ENCODE results near the gene NCK2.

The NCK2 gene

GRCh38 chr2:105734762-105735538 is 9.8 kb upstream of the NCK2 start:
- in situ Hi-C loops (cut with HindIII; ENCODE audit: low sequenced_read_pairs): no loop called here

- in situ Hi-C loops (cut with HindIII; ENCODE audit: low sequenced_read_pairs): no loop called here
These were observed 8.6 kb upstream of the NCK2 start for GRCh38 chr2:105736145-105736544.

DNA sequence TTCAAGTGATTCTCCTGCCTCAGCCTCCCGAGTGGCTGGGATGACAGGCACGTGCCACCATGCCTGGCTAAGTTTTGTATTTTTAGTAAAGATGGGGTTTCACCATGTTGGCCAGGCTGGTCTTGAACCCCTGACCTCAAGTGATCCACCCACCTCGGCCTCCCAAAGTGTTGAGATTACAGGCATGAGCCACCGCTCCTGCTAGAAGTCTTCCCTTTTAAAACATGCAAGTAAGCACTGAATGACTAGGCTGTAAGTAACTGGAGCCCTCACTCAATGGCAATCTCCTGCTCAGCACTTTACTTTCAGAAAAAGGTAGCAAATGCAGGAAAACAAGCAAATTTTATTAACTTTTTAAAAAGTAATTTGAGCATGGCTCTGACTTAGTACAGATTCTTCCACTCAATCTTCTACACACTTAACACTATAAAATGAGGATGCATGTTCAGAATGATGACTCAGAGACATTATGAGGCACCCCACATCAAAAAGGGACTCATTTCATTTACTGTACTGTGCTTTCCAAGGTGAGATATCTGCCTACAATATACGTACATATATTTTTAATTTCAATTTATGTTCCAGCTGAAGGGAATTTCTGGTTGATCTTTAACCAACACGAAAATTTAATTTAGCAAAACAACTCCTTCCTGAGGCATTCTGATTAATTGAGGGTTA is 6.6 kb upstream of the NCK2 start:
- in situ Hi-C loops (cut with HindIII; ENCODE audit: low sequenced_read_pairs): no loop called here

GRCh38 chr2:105738658-105739241 is 6.0 kb upstream of the NCK2 start:
- in situ Hi-C loops (cut with HindIII; ENCODE audit: low sequenced_read_pairs): no loop called here

- in situ Hi-C loops (cut with HindIII; ENCODE audit: low sequenced_read_pairs): no loop called here
These were observed 5.3 kb upstream of the NCK2 start for GRCh38 chr2:105739426-105739825.

DNA sequence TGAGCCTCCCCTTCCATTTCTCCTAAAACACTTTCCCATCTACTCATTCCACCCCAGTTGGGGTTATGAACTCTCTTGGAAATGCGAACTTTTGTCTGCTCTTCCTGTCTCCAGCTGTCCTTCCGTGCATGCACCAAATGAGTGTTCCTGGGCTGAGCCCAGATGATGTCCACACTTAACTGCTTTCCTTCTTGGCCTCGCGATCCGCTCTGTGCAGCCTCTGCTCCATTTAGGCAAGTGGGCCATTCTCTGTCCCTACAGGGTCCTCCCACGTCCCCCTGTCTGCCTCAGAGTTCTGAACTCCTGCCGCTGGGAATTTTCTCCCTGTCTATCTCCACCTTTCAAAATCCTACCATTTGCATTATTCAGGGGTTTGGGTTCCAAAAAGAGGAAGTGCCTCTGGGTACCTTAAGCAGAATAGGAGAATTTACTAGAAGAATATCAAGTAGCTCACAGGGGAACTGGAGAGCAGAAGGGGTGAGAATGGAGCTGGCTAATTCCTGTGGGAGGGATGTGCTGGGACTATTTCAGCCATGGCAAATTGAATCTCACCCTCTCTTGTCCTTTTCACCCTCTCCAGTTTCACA is 4.7 kb upstream of the NCK2 start:
- in situ Hi-C loops (cut with HindIII; ENCODE audit: low sequenced_read_pairs): no loop called here

GRCh38 chr2:105741174-105741573 is 3.5 kb upstream of the NCK2 start:
- in situ Hi-C loops (cut with HindIII; ENCODE audit: low sequenced_read_pairs): no loop called here

DNA sequence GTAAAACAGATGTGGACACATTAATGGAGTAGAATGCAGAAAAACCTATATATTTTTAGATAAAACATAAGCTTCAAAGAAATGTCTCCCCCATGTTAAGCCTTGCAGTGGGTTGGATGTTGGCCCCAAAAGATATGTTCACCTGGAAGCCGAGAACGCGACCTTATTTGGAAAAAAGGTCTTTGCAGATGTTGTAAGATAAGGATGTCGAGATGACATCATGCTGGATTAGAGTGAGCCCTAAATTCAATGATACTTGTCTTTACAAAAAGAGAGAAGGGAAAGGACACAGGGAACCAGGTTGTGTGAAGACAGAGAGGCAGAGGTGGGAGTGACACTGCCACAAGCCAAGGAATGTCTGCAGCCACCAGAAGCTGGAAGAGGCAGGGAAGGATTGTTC is 3.1 kb upstream of the NCK2 start:
- in situ Hi-C loops (cut with HindIII; ENCODE audit: low sequenced_read_pairs): no loop called here

- in situ Hi-C loops (cut with HindIII; ENCODE audit: low sequenced_read_pairs): no loop called here
These were observed 412 bp upstream of the NCK2 start for GRCh38 chr2:105744091-105744908.

DNA sequence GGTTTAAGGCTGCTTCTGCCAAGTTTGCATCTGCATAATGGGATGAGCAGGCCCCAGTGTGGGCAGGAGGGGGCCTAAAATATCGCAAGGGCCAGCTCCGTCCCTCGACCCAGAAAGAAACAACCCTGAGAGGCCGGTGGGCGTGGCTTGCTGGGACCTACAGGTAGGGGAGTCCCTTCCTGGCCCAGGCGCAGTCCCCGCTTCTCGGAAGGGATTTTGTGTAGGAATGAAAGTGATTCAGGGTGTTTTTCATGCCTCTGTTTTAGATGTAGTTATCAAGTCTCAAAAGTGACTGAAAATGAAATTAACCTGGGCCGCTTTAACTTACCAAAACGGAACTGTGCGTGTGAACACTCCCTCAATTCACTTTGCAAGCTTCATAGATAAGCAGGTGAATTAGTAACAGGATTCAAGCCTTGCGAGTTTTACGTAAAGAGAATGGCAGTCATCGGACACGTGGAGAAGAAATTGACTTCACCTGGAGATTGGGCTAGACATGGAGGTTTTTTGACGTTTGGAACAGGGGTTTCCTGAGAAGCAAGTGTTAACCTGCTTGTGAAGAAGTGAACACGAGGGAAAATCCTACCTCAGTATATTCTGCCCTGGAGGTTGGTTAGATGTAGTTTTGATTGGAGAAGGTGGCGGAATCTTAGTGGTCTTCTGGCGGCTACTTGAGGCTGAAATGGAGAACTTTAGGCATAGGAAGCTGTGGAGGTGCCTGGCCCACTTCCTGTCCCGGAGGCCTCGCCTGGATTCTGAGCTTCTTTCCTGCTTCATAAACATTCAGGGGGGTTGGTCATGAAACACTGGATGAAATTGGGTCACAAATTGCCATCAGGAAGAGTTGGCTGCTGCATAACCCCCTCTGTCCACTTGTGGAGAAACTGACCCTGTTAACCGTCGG is 1.7 kb downstream of the NCK2 start:
- in situ Hi-C loops (cut with HindIII; ENCODE audit: low sequenced_read_pairs): no loop called here

DNA sequence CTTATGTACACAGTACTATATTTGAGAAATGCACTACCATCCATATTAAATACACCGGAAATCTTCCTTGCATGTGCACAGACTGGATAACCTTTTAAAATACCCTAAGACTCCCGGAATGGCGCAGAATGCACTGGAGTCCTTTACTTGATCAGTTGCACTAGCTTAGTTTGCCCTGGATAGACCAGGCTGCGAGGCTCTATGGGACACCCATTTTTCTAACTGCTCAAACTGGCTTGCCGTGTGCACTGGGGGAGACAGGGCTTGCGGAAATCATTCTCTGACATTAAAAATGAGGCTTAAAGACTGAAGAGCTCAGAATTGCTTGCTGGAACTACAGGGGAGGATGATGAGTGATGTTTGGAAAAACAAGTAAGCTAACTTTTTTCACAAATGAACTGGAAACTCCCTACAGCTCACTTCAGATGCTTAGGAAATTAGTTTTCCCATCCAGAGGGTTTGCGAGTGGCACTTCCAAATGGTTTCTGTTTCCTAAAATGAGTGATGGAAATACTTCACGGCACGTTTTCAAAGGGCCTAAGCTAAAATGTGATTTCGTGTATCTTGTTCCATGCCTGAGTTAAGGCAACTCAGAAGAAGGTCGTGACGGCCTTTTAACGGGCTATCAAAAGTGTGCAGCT is 2.7 kb downstream of the NCK2 start:
- in situ Hi-C loops (cut with HindIII; ENCODE audit: low sequenced_read_pairs): no loop called here

- in situ Hi-C loops (cut with HindIII; ENCODE audit: low sequenced_read_pairs): no loop called here
These were observed 3.3 kb downstream of the NCK2 start for GRCh38 chr2:105747991-105748390.

GRCh38 chr2:105748566-105748965 is 3.9 kb downstream of the NCK2 start:
- in situ Hi-C loops (cut with HindIII; ENCODE audit: low sequenced_read_pairs): no loop called here

- in situ Hi-C loops (cut with HindIII; ENCODE audit: low sequenced_read_pairs): no loop called here
These were observed 5.1 kb downstream of the NCK2 start for GRCh38 chr2:105749583-105750400.

DNA sequence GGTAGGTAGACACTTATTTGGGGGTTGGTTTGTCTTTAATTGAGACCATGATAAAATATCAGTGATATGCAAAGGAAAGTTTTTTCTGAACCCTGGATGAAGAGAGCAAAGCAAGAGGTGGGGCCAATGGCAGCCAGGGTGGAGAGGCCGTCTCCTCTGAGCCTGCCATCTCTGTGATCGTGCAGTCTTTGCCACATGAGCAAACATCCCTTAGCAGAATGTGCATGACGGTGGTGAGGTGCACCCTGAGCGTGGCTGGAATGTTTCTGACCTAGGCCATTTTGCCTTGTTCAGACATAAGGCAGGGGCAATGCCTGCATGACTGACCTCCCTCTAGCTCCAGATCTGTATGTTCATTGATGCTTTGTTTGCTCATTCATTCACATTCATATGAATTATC is 6.0 kb downstream of the NCK2 start:
- in situ Hi-C loops (cut with HindIII; ENCODE audit: low sequenced_read_pairs): no loop called here

DNA sequence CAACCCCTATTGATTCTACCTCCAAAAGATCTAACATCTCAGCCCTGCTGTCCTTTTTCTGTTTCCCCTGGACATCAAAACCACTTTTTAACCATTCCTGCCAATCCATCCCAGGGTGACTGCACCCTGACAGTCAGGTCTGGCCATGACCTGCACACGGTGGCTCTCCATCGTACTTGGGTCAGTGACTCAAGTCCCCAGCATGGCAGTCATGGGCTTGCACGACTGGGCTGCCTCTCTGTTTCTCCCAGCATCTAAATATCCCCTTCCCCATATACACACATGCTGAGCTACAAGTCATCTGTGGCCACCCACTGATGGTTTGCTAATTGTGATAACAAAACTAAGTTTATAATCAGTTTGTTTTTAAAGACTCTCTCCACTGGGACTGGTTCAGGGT is 6.6 kb downstream of the NCK2 start:
- in situ Hi-C loops (cut with HindIII; ENCODE audit: low sequenced_read_pairs): no loop called here

GRCh38 chr2:105752691-105753358 is 8.1 kb downstream of the NCK2 start:
- in situ Hi-C loops (cut with HindIII; ENCODE audit: low sequenced_read_pairs): no loop called here

DNA sequence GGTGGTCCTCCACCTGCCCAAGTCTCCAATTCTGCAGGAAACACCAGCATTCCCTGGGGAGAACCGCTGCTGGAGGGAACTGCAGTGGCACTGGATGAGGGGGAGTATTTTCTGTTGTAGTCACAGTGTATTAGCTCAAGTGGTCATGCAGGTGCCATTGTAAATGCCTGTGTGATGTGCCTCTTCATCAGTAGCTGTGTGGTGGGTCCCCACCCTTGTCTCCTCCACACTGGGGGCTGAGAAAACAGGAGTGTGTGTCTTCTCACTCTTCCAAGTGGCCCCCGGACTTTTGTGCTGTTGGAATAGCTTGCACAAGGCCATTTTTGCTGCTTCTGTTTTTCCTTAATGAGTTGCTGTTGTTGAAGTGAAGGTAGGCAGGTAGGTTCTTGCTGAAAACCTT is 8.7 kb downstream of the NCK2 start:
- in situ Hi-C loops (cut with HindIII; ENCODE audit: low sequenced_read_pairs): no loop called here

All from DLD1 (cell line).